ENCODE measurements around the gene LSG1. TPM values are rescaled to one million over a fixed set of nuclear protein-coding genes. Genes with fewer than 3 reads are reported as not detected.

LSG1 gene
- total RNA-seq, 1 donor from 2014 or later, result 36.8 TPM

- no peaks in the 10 kb centered on the region for H3K9me3 ChIP-seq
- no peaks in the 10 kb centered on the region for H3K36me3 ChIP-seq
- H3K4me3 ChIP-seq, result no peak overlapping the region
- TF ChIP-seq, protein P1, sequence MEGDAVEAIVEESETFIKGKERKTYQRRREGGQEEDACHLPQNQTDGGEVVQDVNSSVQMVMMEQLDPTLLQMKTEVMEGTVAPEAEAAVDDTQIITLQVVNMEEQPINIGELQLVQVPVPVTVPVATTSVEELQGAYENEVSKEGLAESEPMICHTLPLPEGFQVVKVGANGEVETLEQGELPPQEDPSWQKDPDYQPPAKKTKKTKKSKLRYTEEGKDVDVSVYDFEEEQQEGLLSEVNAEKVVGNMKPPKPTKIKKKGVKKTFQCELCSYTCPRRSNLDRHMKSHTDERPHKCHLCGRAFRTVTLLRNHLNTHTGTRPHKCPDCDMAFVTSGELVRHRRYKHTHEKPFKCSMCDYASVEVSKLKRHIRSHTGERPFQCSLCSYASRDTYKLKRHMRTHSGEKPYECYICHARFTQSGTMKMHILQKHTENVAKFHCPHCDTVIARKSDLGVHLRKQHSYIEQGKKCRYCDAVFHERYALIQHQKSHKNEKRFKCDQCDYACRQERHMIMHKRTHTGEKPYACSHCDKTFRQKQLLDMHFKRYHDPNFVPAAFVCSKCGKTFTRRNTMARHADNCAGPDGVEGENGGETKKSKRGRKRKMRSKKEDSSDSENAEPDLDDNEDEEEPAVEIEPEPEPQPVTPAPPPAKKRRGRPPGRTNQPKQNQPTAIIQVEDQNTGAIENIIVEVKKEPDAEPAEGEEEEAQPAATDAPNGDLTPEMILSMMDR (IDR thresholded peaks at IDR 0.05), result no peak
- no peak for DNase-seq
- intact Hi-C loops (cut with DNase I), result no loop called here
- H3K27me3 ChIP-seq, result no peaks in the 10 kb centered on the region
- no peak overlapping the region for H3K27ac ChIP-seq
- no peaks in the 10 kb centered on the region for H3K4me1 ChIP-seq
- no peak for ATAC-seq
Measured at GRCh38 chr3:194612221-194612620, 59.8 kb downstream of the LSG1 start.

DNA sequence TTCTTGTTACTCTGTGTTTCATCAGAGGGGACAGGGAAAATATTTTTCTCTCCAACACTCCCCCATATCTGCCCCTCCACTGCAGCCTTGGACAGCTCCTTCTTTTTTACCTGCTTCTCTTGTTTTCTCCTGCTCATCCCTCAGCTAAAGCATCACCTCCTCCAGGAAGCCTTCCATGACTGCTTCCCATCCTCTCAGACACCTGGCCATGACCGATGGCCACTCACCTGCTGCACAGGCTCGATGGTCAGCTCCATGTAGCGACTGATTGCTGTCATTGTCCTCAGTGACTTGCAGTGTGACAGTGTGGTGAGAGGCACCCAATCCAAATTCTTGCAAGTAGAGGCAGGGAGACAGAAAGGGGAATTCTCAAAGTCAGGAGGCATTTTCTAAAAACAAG lies 61.3 kb downstream of the LSG1 start:
- H3K27ac ChIP-seq, result no peak overlapping the region
- H3K36me3 ChIP-seq, result no peaks in the 10 kb centered on the region
- no peaks in the 10 kb centered on the region for H3K27me3 ChIP-seq
- DNase-seq (no peak), ATAC-seq (no peak)
- no peak overlapping the region for H3K4me3 ChIP-seq
- intact Hi-C loops (cut with DNase I), result no loop called here
- H3K4me1 ChIP-seq, result no peaks in the 10 kb centered on the region
- H3K9me3 ChIP-seq, result no peaks in the 10 kb centered on the region
- TF ChIP-seq, protein P1 (IDR thresholded peaks at IDR 0.05), result no peak

DNA sequence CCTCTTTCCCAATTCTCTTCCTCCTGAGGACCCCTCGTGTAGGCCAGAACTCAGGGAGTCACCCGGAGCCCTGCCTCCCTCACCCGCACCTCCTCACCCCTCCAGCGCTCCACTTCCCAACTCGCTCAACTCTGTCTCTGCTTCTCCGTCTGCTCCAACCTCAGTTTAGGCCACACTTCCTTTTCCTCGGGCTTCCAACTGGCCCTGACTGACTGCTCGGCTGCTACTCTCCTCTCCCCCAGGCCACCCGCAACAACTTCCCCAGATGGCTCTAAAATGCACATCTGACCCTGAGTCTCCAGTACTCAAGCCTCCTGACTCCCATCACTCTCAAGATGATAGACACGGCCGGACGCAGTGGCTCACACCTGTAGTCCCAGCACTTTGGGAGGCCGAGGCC lies 62.4 kb downstream of the LSG1 start:
- intact Hi-C loops (cut with DNase I), result no loop called here
- Histone ChIP-seq H3K4me1 (no peaks in the 10 kb centered on the region), H3K36me3 (no peaks in the 10 kb centered on the region), H3K4me3 (no peak overlapping the region), H3K9me3 (no peaks in the 10 kb centered on the region), H3K27me3 (no peaks in the 10 kb centered on the region), H3K27ac (no peak overlapping the region)
- TF ChIP-seq, protein P1 (IDR thresholded peaks at IDR 0.05), result no peak
- DNase-seq, result no peak
- ATAC-seq, result no peak

DNA sequence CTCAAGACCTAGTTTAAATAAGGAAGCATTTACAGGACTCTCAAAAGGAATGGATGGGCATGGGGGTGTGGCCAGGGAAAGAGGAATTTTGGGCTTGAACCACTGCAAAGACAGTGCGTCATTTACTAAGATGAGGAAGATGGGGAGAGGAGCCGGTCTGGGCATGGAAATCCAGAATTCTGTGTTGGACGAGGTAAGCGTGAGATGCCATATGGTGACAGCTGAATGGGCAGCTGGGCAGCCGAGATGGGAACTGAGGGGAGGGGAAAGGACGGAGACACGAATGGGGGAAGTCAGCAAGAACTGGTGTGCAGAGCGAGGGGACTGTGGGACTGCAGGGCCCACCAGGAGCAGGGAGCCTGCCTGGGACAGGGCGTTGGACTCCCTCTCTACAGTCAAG lies 63.0 kb downstream of the LSG1 start:
- intact Hi-C loops (cut with DNase I), result no loop called here
- Histone ChIP-seq H3K4me1 (no peaks in the 10 kb centered on the region), H3K27me3 (no peaks in the 10 kb centered on the region), H3K36me3 (no peaks in the 10 kb centered on the region), H3K9me3 (no peaks in the 10 kb centered on the region), H3K27ac (no peak overlapping the region), H3K4me3 (no peak overlapping the region)
- TF ChIP-seq, protein P1 (IDR thresholded peaks at IDR 0.05), result no peak
- ATAC-seq (no peak), DNase-seq (no peak)

DNA sequence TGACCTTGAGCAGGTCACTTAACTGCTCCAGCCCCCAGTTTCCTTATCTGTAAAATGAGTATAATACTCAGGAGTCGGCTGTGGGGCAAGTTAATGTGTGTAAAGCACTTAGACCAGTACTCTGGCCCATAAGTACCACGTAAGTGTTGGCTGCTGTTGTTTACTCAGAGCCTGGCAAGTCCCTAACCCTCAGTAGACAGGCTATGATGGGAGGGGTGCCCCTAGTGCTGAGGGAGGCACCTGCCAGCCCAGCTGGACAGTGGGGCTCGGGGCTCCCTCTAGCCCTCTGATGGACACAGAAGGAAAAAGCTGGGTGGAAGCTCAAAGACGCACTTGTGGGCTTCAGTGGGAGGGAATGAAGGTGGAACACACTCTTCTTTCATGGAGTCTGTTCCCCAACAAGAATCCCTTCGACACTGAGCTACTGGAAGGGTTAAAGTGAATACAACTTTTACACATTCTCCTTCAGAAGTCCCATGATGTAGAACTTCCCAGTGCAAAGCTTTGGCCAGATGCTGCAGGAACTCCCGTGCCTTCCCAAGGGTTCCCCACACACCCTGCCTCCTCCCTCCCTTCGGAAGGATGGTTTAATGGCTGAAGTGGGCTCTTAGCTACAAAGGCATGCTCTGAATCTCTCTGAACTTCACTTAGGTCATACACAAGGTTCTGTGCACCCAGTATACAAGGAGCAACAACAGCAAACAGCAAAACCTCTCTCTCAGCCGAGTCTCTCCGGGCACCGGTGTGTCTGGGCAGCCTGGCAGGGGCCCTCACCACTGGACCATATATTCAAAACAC lies 64.2 kb downstream of the LSG1 start:
- H3K4me3 ChIP-seq, result no peak overlapping the region
- H3K27ac ChIP-seq, result no peak overlapping the region
- intact Hi-C loops (cut with DNase I), result no loop called here
- no peaks in the 10 kb centered on the region for H3K4me1 ChIP-seq
- peak; percentile 88 for ATAC-seq
- no peaks in the 10 kb centered on the region for H3K27me3 ChIP-seq
- DNase-seq, result no peak
- TF ChIP-seq, protein P1 (IDR thresholded peaks at IDR 0.05), result no peak
- H3K9me3 ChIP-seq, result no peaks in the 10 kb centered on the region
- no peaks in the 10 kb centered on the region for H3K36me3 ChIP-seq
